GM10248 (cell line): ENCODE data around the gene RETREG2.

Source experiments
- CTCF ChIA-PET: fragments of 300-600 bp; sonication (Branson Sonifier 250); formaldehyde crosslinking; extraction: SDS; loops from one replicate; lab custom pipeline; 2021; ENCODE audit warnings: antibody characterized with exemption; lab: Yijun Ruan, JAX
- POLR2A ChIA-PET: fragments of 350-650 bp; sonication (Branson Sonifier 250); formaldehyde crosslinking; extraction: SDS; loops from one replicate; lab custom pipeline; 2020; ENCODE audit warnings: antibody characterized with exemption; lab: Yijun Ruan, JAX
- DNase-seq: peaks from one replicate; pipeline ENCODE4 v3.0.0; 2012; ENCODE audit errors: extremely low spot score
- TF ChIP-seq, protein P1 (sequence below): IDR thresholded peaks from 2 replicates; pipeline ENCODE4 v1.5.1; 2012; ENCODE audit warnings: mild to moderate bottlenecking, low read depth; ENCODE audit errors: extremely low read depth, missing control alignments, control extremely low read depth

Gene RETREG2

GRCh38 chr2:219228911-219229304 is 50.8 kb downstream of the RETREG2 start:
- TF ChIP-seq, protein P1, sequence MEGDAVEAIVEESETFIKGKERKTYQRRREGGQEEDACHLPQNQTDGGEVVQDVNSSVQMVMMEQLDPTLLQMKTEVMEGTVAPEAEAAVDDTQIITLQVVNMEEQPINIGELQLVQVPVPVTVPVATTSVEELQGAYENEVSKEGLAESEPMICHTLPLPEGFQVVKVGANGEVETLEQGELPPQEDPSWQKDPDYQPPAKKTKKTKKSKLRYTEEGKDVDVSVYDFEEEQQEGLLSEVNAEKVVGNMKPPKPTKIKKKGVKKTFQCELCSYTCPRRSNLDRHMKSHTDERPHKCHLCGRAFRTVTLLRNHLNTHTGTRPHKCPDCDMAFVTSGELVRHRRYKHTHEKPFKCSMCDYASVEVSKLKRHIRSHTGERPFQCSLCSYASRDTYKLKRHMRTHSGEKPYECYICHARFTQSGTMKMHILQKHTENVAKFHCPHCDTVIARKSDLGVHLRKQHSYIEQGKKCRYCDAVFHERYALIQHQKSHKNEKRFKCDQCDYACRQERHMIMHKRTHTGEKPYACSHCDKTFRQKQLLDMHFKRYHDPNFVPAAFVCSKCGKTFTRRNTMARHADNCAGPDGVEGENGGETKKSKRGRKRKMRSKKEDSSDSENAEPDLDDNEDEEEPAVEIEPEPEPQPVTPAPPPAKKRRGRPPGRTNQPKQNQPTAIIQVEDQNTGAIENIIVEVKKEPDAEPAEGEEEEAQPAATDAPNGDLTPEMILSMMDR, result no peak
- ChIA-PET CTCF (interaction anchor here (1.2 to 3.3 kb wide), 4 partner anchors 17 to 67 kb away, joined by 3 to 15 read pairs (median 4); partner anchors contain the start of gene STK16), POLR2A (interaction anchor here (1.3 kb wide), 1 partner anchor 20 kb away, joined by 5 read pairs; no protein-coding TSS in a partner anchor)
- DNase-seq, result no peak

- POLR2A ChIA-PET, result interaction anchor here (0.6 to 1.6 kb wide), 3 partner anchors 12 to 23 kb away, joined by 3 to 5 read pairs (median 4); partner anchors contain the start of gene ZFAND2B
- TF ChIP-seq, protein P1, result no peak
- CTCF ChIA-PET, result interaction anchor here (0.9 to 3.3 kb wide), 12 partner anchors 9 to 66 kb away, joined by 3 to 15 read pairs (median 4); partner anchors contain the start of genes STK16, TUBA4A and TUBA4B
- peak; percentile 99 for DNase-seq
These were observed 51.4 kb downstream of the RETREG2 start, which contains the start of the genes ANKZF1 and ATG9A for GRCh38 chr2:219229305-219230058. Gene ANKZF1 (plus strand): TSS chr2:219229806. CDS start chr2:219230258, 452 bp downstream. Gene ATG9A (minus strand): TSS chr2:219229636. CDS start chr2:219228024, 1,612 bp downstream.

DNA sequence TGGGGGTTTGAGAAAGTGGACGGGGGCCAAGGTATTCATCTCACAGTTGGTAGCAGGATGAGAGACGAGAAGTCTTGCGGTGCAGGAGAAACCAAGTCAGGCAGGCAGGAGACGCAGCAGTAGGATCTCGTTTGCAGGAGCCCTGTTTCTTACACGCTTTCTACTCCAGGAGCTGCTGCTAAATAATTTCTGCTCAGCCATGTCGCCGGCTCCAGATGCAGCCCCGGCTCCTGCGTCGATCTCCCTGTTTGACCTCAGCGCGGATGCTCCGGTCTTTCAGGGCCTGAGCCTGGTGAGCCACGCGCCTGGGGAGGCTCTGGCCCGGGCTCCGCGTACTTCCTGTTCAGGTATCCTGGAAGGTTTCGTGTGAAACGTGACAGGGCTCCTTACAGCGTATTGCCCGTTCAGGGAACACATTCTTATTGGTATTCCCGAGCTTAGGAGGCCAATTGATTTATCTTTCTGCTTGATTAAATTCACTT is 52.0 kb downstream of the RETREG2 start:
- POLR2A ChIA-PET, result interaction anchor here (0.6 to 1.6 kb wide), 2 partner anchors 11 to 24 kb away, joined by 3 to 4 read pairs; partner anchors contain the start of gene ZFAND2B
- DNase-seq, result peak; percentile 48

DNA sequence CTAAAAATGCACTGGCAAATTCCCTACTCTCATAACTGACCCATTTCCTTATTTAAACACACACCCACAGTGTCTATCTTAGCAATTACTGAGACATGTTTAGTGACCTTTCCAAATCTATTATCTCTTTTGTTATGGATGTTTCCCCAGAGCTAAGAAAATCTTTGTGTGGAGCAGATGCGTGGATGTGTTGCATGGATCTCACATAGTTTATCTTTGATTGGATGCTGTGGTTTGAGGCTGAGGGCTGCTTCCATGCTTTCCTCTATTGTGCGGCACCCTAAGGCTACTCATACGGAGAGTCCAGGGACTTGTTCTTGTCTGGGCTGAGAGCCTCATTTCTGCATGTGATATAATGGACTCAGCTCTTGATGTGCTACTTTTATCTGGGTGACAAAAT is 56.3 kb downstream of the RETREG2 start:
- ChIA-PET CTCF (interaction anchor here (1.0 to 1.8 kb wide), 3 partner anchors 12 to 64 kb away, joined by 4 read pairs; partner anchors contain the start of gene SLC23A3), POLR2A (interaction anchor here (0.6 kb wide), 1 partner anchor 19 kb away, joined by 6 read pairs; the partner anchor contains the start of gene TUBA4B)
- no peak for DNase-seq
- TF ChIP-seq, protein P1, result no peak

More for the DNA sequence above, 52.0 kb downstream of the RETREG2 start:
- CTCF ChIA-PET, result interaction anchor here (0.7 to 1.8 kb wide), 11 partner anchors 10 to 71 kb away, joined by 3 to 13 read pairs (median 4); partner anchors contain the start of genes STK16, TUBA4A and TUBA4B
- TF ChIP-seq, protein P1, result no peak
